HepG2 (cell line): ENCODE data around the gene ZNF20. TPM values are rescaled to one million over a fixed set of nuclear protein-coding genes. Genes with fewer than 3 reads are reported as not detected.

ENCODE experiments used
- ATAC-seq: fragments of 200-7000 bp; cut with Tn5 transposase; 3 replicates; pipeline ENCODE4 v1.9.1; 2020; ENCODE audit warnings: mild to moderate bottlenecking, moderate library complexity
- BruUV-seq: library from RNA; stranded (reverse); fragments of 400-500 nt; replicated peaks from 2 replicates; lab custom pipeline; 2021; lab: Mats Ljungman, UMichigan
- CTCF ChIA-PET: fragments of 300-600 bp; formaldehyde crosslinking; extraction: SDS; loops from one replicate; lab custom pipeline; 2021; ENCODE audit warnings: low total read pairs, inconsistent platforms, low intra/inter-chr PET ratio; lab: Yijun Ruan, JAX
- POLR2A ChIA-PET: fragments of 350-600 bp; sonication (Branson Sonifier 250); formaldehyde crosslinking; loops from one replicate; lab custom pipeline; 2020; ENCODE audit warnings: antibody characterized with exemption, inconsistent platforms; lab: Yijun Ruan, JAX
- DNase-seq: peaks from one replicate; pipeline ENCODE4 v3.0.0-alpha.2; 2015; ENCODE audit warnings: low spot score
- FAIRE-seq: peaks from 3 replicates; lab custom pipeline; 2011; peaks lifted over from hg19 to GRCh38; lab: Jason Lieb, UNC
- H2AFZ ChIP-seq: one replicate; pipeline ENCODE4 v1.6.1; 2011; ENCODE audit warnings: low read length, inconsistent platforms
- H3K27ac ChIP-seq: fragments of 300-600 bp; 3 replicates; pipeline ENCODE4 v1.8.0; 2011; ENCODE audit warnings: mixed run types, mild to moderate bottlenecking, mixed read lengths, low read length, inconsistent platforms; ENCODE audit not compliant: insufficient read depth; ENCODE audit errors: extremely low read length
- H3K27me3 ChIP-seq, 2 experiments: fragments of 200-600 bp in 1 of 2; 2 replicates in 1 of 2; 3 replicates in 1 of 2; pipeline versions ENCODE4 v1.6.0 to v1.8.0; 2011; ENCODE audit warnings: low read length in 2 of 2, mild to moderate bottlenecking in 2 of 2, moderate library complexity in 2 of 2, inconsistent platforms in 1 of 2; ENCODE audit not compliant: insufficient read depth in 2 of 2, control insufficient read depth in 1 of 2
- H3K36me3 ChIP-seq, 2 experiments: fragments of 200-600 bp in 1 of 2; replicated peaks in 1 of 2; 2 replicates in 1 of 2; 3 replicates in 1 of 2; pipeline versions ENCODE4 v1.5.1 to v1.8.0; 2011; ENCODE audit warnings: low read length in 2 of 2, inconsistent platforms in 1 of 2; ENCODE audit not compliant: insufficient read depth in 2 of 2, control insufficient read depth in 1 of 2
- H3K4me1 ChIP-seq: 2 replicates; pipeline ENCODE4 v1.5.1; 2012; ENCODE audit warnings: low read length, inconsistent platforms; ENCODE audit not compliant: insufficient read depth
- H3K4me2 ChIP-seq: 2 replicates; pipeline ENCODE4 v1.6.0; 2011; ENCODE audit warnings: low read depth, low read length, inconsistent platforms
- H3K4me3 ChIP-seq, 3 experiments: fragments of 200-600 bp in 1 of 3; sonication (generic), shearing (Covaris generic) in 1 of 3; replicated peaks in 1 of 3; 2 replicates each; pipeline ENCODE4 v1.5.1; 2011 to 2016; ENCODE audit warnings: low read length in 3 of 3, inconsistent platforms in 2 of 3, low read depth in 2 of 3, mild to moderate bottlenecking in 2 of 3, control low read depth in 1 of 3, mixed read lengths in 1 of 3; ENCODE audit not compliant: insufficient read depth in 1 of 3
- H3K79me2 ChIP-seq: one replicate; pipeline ENCODE4 v1.6.1; 2011; ENCODE audit warnings: low read length, inconsistent platforms; ENCODE audit not compliant: insufficient read depth
- H3K9ac ChIP-seq: 2 replicates; pipeline ENCODE4 v1.6.0; 2011; ENCODE audit warnings: mild to moderate bottlenecking, low read depth, low read length, inconsistent platforms; ENCODE audit not compliant: insufficient read depth
- H3K9me3 ChIP-seq: 2 replicates; pipeline ENCODE4 v1.5.1; 2012; ENCODE audit warnings: mild to moderate bottlenecking, low read length
- H4K20me1 ChIP-seq: 2 replicates; pipeline ENCODE4 v1.6.0; 2011; ENCODE audit warnings: inconsistent platforms, mild to moderate bottlenecking, low read length, moderate library complexity; ENCODE audit not compliant: insufficient read depth
- FOXC1 ChIP-seq: sonication (generic); formaldehyde crosslinking; IDR thresholded peaks from 2 replicates; pipeline ENCODE4 v1.8.0; 2022; ENCODE audit warnings: mild to moderate bottlenecking, missing genetic modification reagents, borderline replicate concordance
- FOXP1 ChIP-seq, 2 experiments: fragments of 450-650 bp in 1 of 2; IDR thresholded peaks; 2 replicates each; pipeline ENCODE4 v1.6.1; 2017 to 2018; ENCODE audit warnings: antibody characterized with exemption in 1 of 2
- HDAC2 ChIP-seq: sonication (generic); formaldehyde crosslinking; IDR thresholded peaks from 2 replicates; pipeline ENCODE4 v1.4.0; 2020; ENCODE audit warnings: missing genetic modification reagents
- KDM3A ChIP-seq: IDR thresholded peaks from 2 replicates; pipeline ENCODE4 v1.6.1; 2018; ENCODE audit warnings: low read depth, missing compliant biosample characterization
- PHF20 ChIP-seq: sonication (generic); formaldehyde crosslinking; IDR thresholded peaks from 2 replicates; pipeline ENCODE4 v1.5.0; 2020; ENCODE audit warnings: mild to moderate bottlenecking, missing genetic modification reagents
- ZBTB43 ChIP-seq: sonication (generic); formaldehyde crosslinking; conservative IDR thresholded peaks from 2 replicates; pipeline ENCODE4 v1.4.0; 2020; ENCODE audit warnings: missing genetic modification reagents
- ZBTB8A ChIP-seq: sonication (generic); formaldehyde crosslinking; IDR thresholded peaks from 2 replicates; pipeline ENCODE4 v1.4.0; 2020; ENCODE audit warnings: mild to moderate bottlenecking, low read depth, missing genetic modification reagents, borderline replicate concordance
- ZFP90 ChIP-seq: sonication (generic); formaldehyde crosslinking; IDR thresholded peaks from 2 replicates; pipeline ENCODE4 v1.8.0; 2022; ENCODE audit warnings: missing genetic modification reagents, mild to moderate bottlenecking, inconsistent platforms, borderline replicate concordance
- ZNF407 ChIP-seq: sonication (generic); formaldehyde crosslinking; IDR thresholded peaks from one replicate; pipeline ENCODE4 v1.5.1; 2020; ENCODE audit warnings: mild to moderate bottlenecking, missing genetic modification reagents; ENCODE audit errors: not compliant biosample characterization
- ZSCAN31 ChIP-seq: sonication (generic); formaldehyde crosslinking; IDR thresholded peaks from 2 replicates; pipeline ENCODE4 v1.5.0; 2020; ENCODE audit warnings: low read depth, mild to moderate bottlenecking, missing genetic modification reagents
- WGBS: methylation state at CpG from one replicate; pipeline ENCODE4 v1.1.6; 2017; ENCODE audit warnings: low lambda C conversion rate; 5-methylcytosine and 5-hydroxymethylcytosine counted together
- in situ Hi-C: cut with HindIII; loops from 2 replicates; pipeline ENCODE4 v1.10.0; 2017; ENCODE audit warnings: low pct_unique_long_range_greater_than_20kb; ENCODE audit not compliant: extremely low pct_ligation_motif_present
- intact Hi-C: fragments of 100-400 bp; cut with micrococcal nuclease; formaldehyde crosslinking; loops from one replicate; pipeline ENCODE4 v1.10.0; 2022; ENCODE audit not compliant: unreplicated experiment
- polyA plus RNA-seq, 8 experiments: library from polyadenylated mRNA; depleted of rRNA in 3 of 8; stranded (reverse) in 7 of 8; unstranded in 1 of 8; fragments of >200 nt; fragmentation: Illumina TruSeq in 4 of 8; extraction: Trizol in 4 of 8; gene quantifications; 2 replicates each; pipeline versions ENCODE4 v1.2.1 to v1.2.3, GENCODE V29; 2011 to 2016; ENCODE audit warnings: low read depth in 4 of 8, missing spikeins in 1 of 8, mixed read lengths in 1 of 8; ENCODE audit not compliant: insufficient read depth in 1 of 8
- total RNA-seq, 5 experiments: library from RNA; depleted of rRNA; stranded (reverse); fragments of >200 nt; fragmentation: Illumina TruSeq; extraction: Trizol; gene quantifications; 2 replicates each; pipeline ENCODE4 v1.2.3, GENCODE V29; 2016; ENCODE audit warnings: low read depth in 1 of 5
- TF ChIP-seq, protein P1 (sequence below): sonication (generic); formaldehyde crosslinking; IDR thresholded peaks from 2 replicates; pipeline ENCODE4 v1.4.0; 2020; ENCODE audit warnings: mild to moderate bottlenecking, missing genetic modification reagents

The ZNF20 gene
- total and polyA plus RNA-seq, 2 of the 13 experiments (the other 11 are each of a cell fraction or from before 2014, with no cell fraction given): 1.6 to 8.0 TPM

DNA sequence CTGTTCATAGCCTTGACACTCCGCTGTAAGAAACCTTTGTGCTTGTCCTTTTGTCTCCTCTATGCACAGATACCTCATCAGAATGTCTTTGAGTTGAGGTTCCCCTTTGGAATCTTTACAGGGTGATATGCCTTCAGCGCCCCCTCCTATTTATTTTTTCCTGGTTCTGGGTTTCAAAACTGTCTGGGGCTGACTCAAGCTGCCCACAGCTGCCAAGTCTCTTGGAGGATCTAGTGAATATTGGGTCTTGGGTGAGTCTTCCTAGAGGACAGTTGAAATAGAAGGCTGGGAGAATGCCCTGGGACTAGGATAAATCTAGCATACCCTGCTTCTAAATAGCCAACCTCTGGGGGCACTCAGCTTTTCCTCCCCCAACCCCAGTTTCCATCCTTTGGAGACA, 23.7 kb upstream of the ZNF20 start (continued):
- TF ChIP-seq ZBTB43 (CRISPR knock-in tag) (no peak), KDM3A (CRISPR knock-in tag) (no peak), ZBTB8A (no peak)

DNA sequence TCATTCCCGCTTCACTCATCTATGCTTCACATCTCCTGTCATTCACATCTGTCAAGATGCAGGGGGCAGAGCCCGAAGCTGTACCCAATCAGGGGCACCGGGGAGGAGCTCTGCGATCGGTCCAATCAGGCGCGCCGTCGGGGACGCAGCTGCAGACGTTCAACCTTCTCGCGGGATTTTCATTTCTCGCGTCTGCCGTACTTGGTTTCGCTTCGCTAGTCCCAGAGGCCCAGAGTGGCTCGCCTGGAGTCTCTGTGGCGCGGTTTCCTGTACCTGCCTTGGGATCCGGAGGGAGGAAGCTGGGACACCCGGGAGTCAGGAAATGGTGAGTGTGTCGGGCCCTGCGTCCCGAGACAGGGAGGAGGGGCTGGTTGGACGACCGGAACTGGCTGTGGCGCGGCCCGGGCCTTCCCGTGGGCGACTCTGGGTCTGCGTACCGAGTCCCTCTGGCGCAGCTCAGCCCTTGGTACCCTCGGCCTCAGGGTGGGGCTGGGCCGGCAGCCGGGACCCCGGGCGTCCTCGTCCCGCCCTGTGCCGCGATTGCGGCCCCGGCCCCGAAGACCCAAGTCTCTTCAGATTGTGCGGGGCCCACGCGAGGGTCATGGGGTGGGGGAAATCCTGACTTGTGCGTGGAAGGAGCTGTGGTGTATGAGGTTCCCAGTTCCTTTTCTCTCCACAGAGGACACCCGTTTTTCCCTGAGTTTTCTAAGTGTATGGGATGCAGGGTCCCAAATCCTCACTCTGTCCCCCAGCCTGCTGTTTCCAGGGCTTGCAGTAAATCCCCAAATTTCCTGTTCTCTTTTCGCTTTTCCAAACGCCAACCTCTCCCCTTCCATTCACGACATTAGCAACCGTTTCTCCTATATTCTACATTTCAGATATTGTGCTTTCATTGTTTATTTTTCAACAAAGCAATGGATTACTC, 23.0 kb upstream of the ZNF20 start, which contains the start of gene ZNF136:
Gene ZNF136 (plus strand): TSS at position 215 of the 925 bp plus-strand sequence. CDS start 108 bp downstream, at position 323.
- Histone ChIP-seq H3K4me2 (peak within 1 kb of the TSS; percentile 87), H3K4me1 (peaks cover 60% of the 10 kb centered on the region), H3K27me3 (no peaks in the 10 kb centered on the region; a peak in 1 of 5 replicates), H3K27ac (peak within 1 kb of the TSS; percentile 94), H3K79me2 (peaks cover 39% of the 10 kb centered on the region), H4K20me1 (no peaks in the 10 kb centered on the region), H3K4me3 (peak within 1 kb of the TSS; percentile 72 to 92 (median 90)), H3K9ac (peak within 1 kb of the TSS; percentile 96), H3K36me3 (no peaks in the 10 kb centered on the region; a peak in 1 of 5 replicates), H2AFZ (no peak within 1 kb of the TSS), H3K9me3 (no peaks in the 10 kb centered on the region)
- in situ Hi-C loops (no loop called here), intact Hi-C loops (no loop called here)
- peak; percentile 96 for ATAC-seq
- ChIA-PET POLR2A (interaction anchor here (0.7 to 1.8 kb wide), 13 partner anchors 12 to 333 kb away, joined by 3 to 16 read pairs (median 3); partner anchors contain the start of genes ZNF20, ZNF44, ZNF442 and ZNF443), CTCF (no interaction called here)
- 0% methylated on average over 17 of the region's 57 CpGs for WGBS
- no TSS peak for BruUV-seq
- peak; percentile 94 for DNase-seq
- peak; percentile 78 for FAIRE-seq
- TF ChIP-seq FOXC1 (CRISPR knock-in tag) (peak; percentile 55; the same call in 1 of the 2 replicates), FOXP1 (IDR thresholded peaks at IDR 0.05) (no peak), FOXP1 (CRISPR knock-in tag; IDR thresholded peaks at IDR 0.05) (no peak), PHF20 (CRISPR knock-in tag) (peak; percentile 86), ZFP90 (CRISPR knock-in tag) (peak; percentile 71; the same call in 1 of the 2 replicates), ZSCAN31 (CRISPR knock-in tag) (peak; percentile 47; the same call in 1 of the 2 replicates), ZNF407 (peak; percentile 94), HDAC2 (peak; percentile 46; the same call in 1 of the 2 replicates)
- TF ChIP-seq, protein P1, sequence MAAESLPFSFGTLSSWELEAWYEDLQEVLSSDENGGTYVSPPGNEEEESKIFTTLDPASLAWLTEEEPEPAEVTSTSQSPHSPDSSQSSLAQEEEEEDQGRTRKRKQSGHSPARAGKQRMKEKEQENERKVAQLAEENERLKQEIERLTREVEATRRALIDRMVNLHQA: no peak
